Measurements from ENCODE around the gene ZG16B.

DNA sequence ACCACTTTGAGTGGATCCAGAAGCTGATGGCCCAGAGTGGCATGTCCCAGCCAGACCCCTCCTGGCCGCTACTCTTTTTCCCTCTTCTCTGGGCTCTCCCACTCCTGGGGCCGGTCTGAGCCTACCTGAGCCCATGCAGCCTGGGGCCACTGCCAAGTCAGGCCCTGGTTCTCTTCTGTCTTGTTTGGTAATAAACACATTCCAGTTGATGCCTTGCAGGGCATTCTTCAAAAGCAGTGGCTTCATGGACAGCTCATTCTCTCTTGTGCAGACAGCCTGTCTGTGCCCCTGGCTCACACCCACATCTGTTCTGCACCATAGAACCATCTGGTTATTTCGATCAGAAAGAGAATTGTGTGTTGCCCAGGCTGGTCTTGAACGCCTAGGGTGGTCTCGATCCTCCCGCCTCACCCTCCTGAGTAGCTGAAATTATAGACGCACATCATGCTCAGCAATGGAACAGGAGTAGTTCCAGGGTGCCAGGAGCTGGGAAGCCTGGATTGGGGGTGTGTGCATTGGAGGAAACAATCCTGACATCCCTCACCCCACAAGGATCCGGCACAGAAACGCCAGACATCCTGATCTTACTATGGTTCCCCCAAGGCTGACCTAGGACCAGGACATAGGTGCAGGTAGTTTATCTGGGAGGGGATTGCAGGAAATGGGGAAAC is 8.5 kb upstream of the ZG16B start:
- TF ChIP-seq CTCF (IDR thresholded peaks at IDR 0.05) (no peak), EZH2 (IDR thresholded peaks at IDR 0.05) (no peak)
